CD4-positive, alpha-beta T cell (primary cell): Measurements from ENCODE around the gene PPP1R2. TPM values are rescaled to one million over a fixed set of nuclear protein-coding genes. Genes with fewer than 3 reads are reported as not detected.
A peak's percentile ranks its signal among the peaks of the same experiment; 100 is the strongest.

Experiments used
- ATAC-seq: fragments of 200-7000 bp; cut with Tn5 transposase; one replicate; pipeline ENCODE4 v1.10.0; 2022; ENCODE audit warnings: mild to moderate bottlenecking; ENCODE audit not compliant: poor library complexity
- CTCF ChIA-PET: fragments of 350-600 bp; sonication (Branson Sonifier 250); formaldehyde crosslinking; loops from one replicate; lab custom pipeline; 2021; ENCODE audit warnings: antibody characterized with exemption, inconsistent platforms; lab: Charles Lee
- POLR2A ChIA-PET: fragments of 350-600 bp; sonication (Branson Sonifier 250); formaldehyde crosslinking; loops from one replicate; lab custom pipeline; 2021; ENCODE audit warnings: antibody characterized with exemption, inconsistent platforms; lab: Charles Lee
- DNase-seq, 14 experiments: peaks; one replicate each; pipeline ENCODE4 v3.0.0-alpha.2; 2013 to 2020; ENCODE audit warnings: mixed read lengths in 2 of 14
- H3K27ac ChIP-seq, 2 donors: one replicate each; pipeline versions ENCODE4 v1.5.1 to v1.7.0; 2013; ENCODE audit warnings: low read length in 2 of 2, low read depth in 1 of 2, mild to moderate bottlenecking in 1 of 2
- H3K27me3 ChIP-seq, 2 experiments: 1 replicate in 1 of 2; 2 replicates in 1 of 2; pipeline versions ENCODE4 v1.6.1 to v1.7.0; 2013; ENCODE audit warnings: low read length in 2 of 2, control low read depth in 1 of 2, mild to moderate bottlenecking in 1 of 2, moderate library complexity in 1 of 2; ENCODE audit not compliant: insufficient read depth in 2 of 2, control insufficient read depth in 1 of 2
- H3K36me3 ChIP-seq: one replicate; pipeline ENCODE4 v1.6.1; 2013; ENCODE audit warnings: low read length, control low read depth; ENCODE audit not compliant: insufficient read depth
- H3K4me1 ChIP-seq: one replicate; pipeline ENCODE4 v1.6.1; 2013; ENCODE audit warnings: low read length, control low read depth; ENCODE audit not compliant: insufficient read depth
- H3K4me3 ChIP-seq: one replicate; pipeline ENCODE4 v1.5.1; 2013; ENCODE audit warnings: mild to moderate bottlenecking, low read length, moderate library complexity
- H3K9me3 ChIP-seq, 2 experiments: 1 replicate in 1 of 2; 2 replicates in 1 of 2; pipeline versions ENCODE4 v1.6.1 to v1.7.0; 2013; ENCODE audit warnings: low read length in 2 of 2, mild to moderate bottlenecking in 2 of 2, control low read depth in 1 of 2, moderate library complexity in 1 of 2; ENCODE audit not compliant: control insufficient read depth in 1 of 2, insufficient read depth in 1 of 2
- H3K27ac Mint-ChIP-seq: one replicate; pipeline ENCODE4 v1.8.0; 2020; ENCODE audit warnings: mixed read lengths
- H3K27me3 Mint-ChIP-seq: one replicate; pipeline ENCODE4 v1.8.0; 2021; ENCODE audit warnings: mixed read lengths
- H3K36me3 Mint-ChIP-seq: one replicate; pipeline ENCODE4 v1.8.0; 2021; ENCODE audit warnings: low read depth, mixed read lengths
- H3K4me1 Mint-ChIP-seq: one replicate; pipeline ENCODE4 v1.8.0; 2021; ENCODE audit warnings: low read depth, mixed read lengths
- H3K4me3 Mint-ChIP-seq: one replicate; pipeline ENCODE4 v1.8.0; 2020; ENCODE audit warnings: mild to moderate bottlenecking, mixed read lengths
- H3K9me3 Mint-ChIP-seq: one replicate; pipeline ENCODE4 v1.8.0; 2020; ENCODE audit warnings: mixed read lengths
- CTCF ChIP-seq: fragments of 200-600 bp; IDR thresholded peaks from one replicate; pipeline ENCODE4 v1.8.0; 2022; ENCODE audit warnings: antibody characterized with exemption, mild to moderate bottlenecking
- intact Hi-C, 2 experiments: fragments of 100-400 bp; cut with DNase I in 1 of 2; cut with micrococcal nuclease in 1 of 2; formaldehyde crosslinking; loops; one replicate each; pipeline versions ENCODE4 v1.15.1 to v1.9.0; 2023 to 2025; cut with DNase I, micrococcal nuclease
- total RNA-seq, 174 experiments: library from RNA in 2 of 174; stranded (reverse) in 2 of 174; gene quantifications; one replicate each; pipeline ENCODE4 v1.2.3 and lab custom pipeline; 2021 to 2026

Gene PPP1R2
- total RNA-seq, 2 experiments from 2014 or later: 205 to 210 TPM

GRCh38 chr3:195556390-195556789 lies 13.3 kb upstream of the PPP1R2 start:
- ChIA-PET POLR2A (interaction anchor here (1.5 to 9.6 kb wide), 3 partner anchors 11 to 22 kb away, joined by 5 to 202 read pairs (median 12); partner anchors contain the start of gene PPP1R2), CTCF (interaction anchor here (0.6 to 4.7 kb wide), 4 partner anchors 15 to 1653 kb away, joined by 3 to 33 read pairs (median 6); partner anchors contain the start of genes PPP1R2 and XXYLT1)
- Histone ChIP-seq H3K27ac (no peak overlapping the region), H3K4me1 (peaks cover 50% of the 10 kb centered on the region), H3K4me3 (no peak overlapping the region), H3K9me3 (no peaks in the 10 kb centered on the region), H3K27me3 (no peaks in the 10 kb centered on the region), H3K36me3 (no peaks in the 10 kb centered on the region)
- Mint-ChIP-seq H3K4me1 (peaks cover 65% of the 10 kb centered on the region), H3K4me3 (peak overlapping the region; percentile 70), H3K27ac (peak overlapping the region; percentile 93), H3K9me3 (no peaks in the 10 kb centered on the region), H3K36me3 (no peaks in the 10 kb centered on the region), H3K27me3 (no peaks in the 10 kb centered on the region)
- intact Hi-C loops: loop anchor here in 1 of 2 experiments (10.0 kb wide), 1 partner anchor 98 kb away; no protein-coding TSS in a partner anchor
- peak; percentile 65 for ATAC-seq
- DNase-seq: peak in 6 of 14 experiments; percentile 29 to 68 (median 50)
- peak; percentile 46 for TF ChIP-seq CTCF

- intact Hi-C loops: loop anchor here in 1 of 2 experiments (10.0 kb wide), 1 partner anchor 100 kb away; no protein-coding TSS in a partner anchor
- ChIA-PET CTCF (interaction anchor here (0.9 to 4.7 kb wide), 3 partner anchors 9 to 284 kb away, joined by 3 to 33 read pairs (median 8); partner anchors contain the start of genes PPP1R2 and XXYLT1), POLR2A (interaction anchor here (0.7 to 9.6 kb wide), 6 partner anchors 9 to 140 kb away, joined by 3 to 202 read pairs (median 4); partner anchors contain the start of gene PPP1R2)
- H3K27me3 Mint-ChIP-seq: no peaks in the 10 kb centered on the region
- Histone ChIP-seq H3K27ac (peak overlapping the region; percentile 22 to 50), H3K9me3 (no peaks in the 10 kb centered on the region), H3K36me3 (no peaks in the 10 kb centered on the region), H3K4me1 (peaks cover 62% of the 10 kb centered on the region), H3K4me3 (no peak overlapping the region), H3K27me3 (no peaks in the 10 kb centered on the region)
- peak overlapping the region; percentile 83 for H3K4me3 Mint-ChIP-seq
- H3K9me3 Mint-ChIP-seq: no peaks in the 10 kb centered on the region
- peak overlapping the region; percentile 93 for H3K27ac Mint-ChIP-seq
- no peak for TF ChIP-seq CTCF
- H3K4me1 Mint-ChIP-seq: peaks cover 77% of the 10 kb centered on the region
- ATAC-seq (peak; percentile 23), DNase-seq (peak in 4 of 14 experiments; percentile 34 to 55 (median 52))
- H3K36me3 Mint-ChIP-seq: no peaks in the 10 kb centered on the region
Observed at GRCh38 chr3:195555110-195555509, 12.0 kb upstream of the PPP1R2 start.

GRCh38 chr3:195554458-195554857 lies 11.3 kb upstream of the PPP1R2 start:
- Histone ChIP-seq H3K27me3 (no peaks in the 10 kb centered on the region), H3K36me3 (no peaks in the 10 kb centered on the region), H3K4me3 (no peak overlapping the region), H3K9me3 (no peaks in the 10 kb centered on the region), H3K4me1 (peaks cover 68% of the 10 kb centered on the region), H3K27ac (peak overlapping the region in 1 of 2 donors; percentile 10)
- POLR2A ChIA-PET: interaction anchor here (0.6 to 9.6 kb wide), 4 partner anchors 9 to 203 kb away, joined by 3 to 202 read pairs (median 8); partner anchors contain the start of gene PPP1R2
- TF ChIP-seq CTCF: no peak
- H3K36me3 Mint-ChIP-seq: no peaks in the 10 kb centered on the region
- H3K4me1 Mint-ChIP-seq: peaks cover 83% of the 10 kb centered on the region
- CTCF ChIA-PET: interaction anchor here (2.0 to 4.7 kb wide), 2 partner anchors 13 to 297 kb away, joined by 7 to 33 read pairs; partner anchors contain the start of gene PPP1R2
- no peak for ATAC-seq
- peak overlapping the region; percentile 40 for H3K4me3 Mint-ChIP-seq
- no peaks in the 10 kb centered on the region for H3K9me3 Mint-ChIP-seq
- H3K27ac Mint-ChIP-seq: peak overlapping the region; percentile 93
- no peaks in the 10 kb centered on the region for H3K27me3 Mint-ChIP-seq
- no peak for DNase-seq
- intact Hi-C loops: loop anchor here in 1 of 2 experiments (5.0 to 10.0 kb wide), 3 partner anchors 53 to 353 kb away; partner anchors contain the start of gene TNK2
